ENCODE data around the gene CPNE9.
A peak's percentile ranks its signal among the peaks of the same experiment; 100 is the strongest.
"Not testable (repeated sequence)": the region's sequence is repeated elsewhere in the genome, so short reads cannot be mapped to it uniquely, and the experiment has no call there.

Gene CPNE9

DNA sequence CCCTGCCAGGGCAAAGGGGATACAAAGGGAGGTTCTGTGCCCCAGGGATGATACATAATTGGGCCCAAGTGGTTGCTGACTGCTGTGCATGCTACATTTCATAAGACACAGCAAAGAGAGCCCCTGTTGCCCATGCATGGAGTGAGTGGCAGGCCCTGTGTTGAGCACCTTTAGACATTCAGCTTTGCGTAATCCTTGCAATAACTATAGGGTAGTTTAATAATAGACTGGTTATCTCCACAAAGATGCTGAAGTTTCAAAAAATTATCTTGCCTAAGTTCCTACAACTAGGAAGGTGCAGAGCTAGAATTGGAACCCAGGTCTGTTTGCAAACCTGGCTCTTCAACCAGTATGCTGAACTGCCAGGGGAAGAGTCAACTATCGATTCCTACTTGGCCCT is 44.4 kb downstream of the CPNE9 start:
- DNase-seq (ENCODE audit: low spot score) = no peak

DNA sequence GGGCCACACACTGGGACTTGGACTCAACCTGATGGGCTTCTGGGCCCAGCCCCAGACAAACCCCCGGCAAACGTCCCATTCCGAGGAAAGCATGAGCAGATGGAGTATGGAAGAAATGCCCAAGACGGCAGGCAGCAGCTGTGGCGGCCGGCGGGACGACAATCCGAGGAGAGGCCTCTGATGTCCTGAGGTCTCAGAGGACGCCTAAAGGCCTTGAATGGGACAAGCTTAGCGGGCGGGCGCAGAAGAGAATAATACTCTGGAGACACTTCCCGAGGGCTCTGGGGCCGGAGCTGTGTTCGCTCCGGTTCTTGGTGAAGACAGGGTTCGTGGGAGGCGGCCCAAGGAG is 45.6 kb downstream of the CPNE9 start:
- no peak for DNase-seq (ENCODE audit: low spot score)

DNA sequence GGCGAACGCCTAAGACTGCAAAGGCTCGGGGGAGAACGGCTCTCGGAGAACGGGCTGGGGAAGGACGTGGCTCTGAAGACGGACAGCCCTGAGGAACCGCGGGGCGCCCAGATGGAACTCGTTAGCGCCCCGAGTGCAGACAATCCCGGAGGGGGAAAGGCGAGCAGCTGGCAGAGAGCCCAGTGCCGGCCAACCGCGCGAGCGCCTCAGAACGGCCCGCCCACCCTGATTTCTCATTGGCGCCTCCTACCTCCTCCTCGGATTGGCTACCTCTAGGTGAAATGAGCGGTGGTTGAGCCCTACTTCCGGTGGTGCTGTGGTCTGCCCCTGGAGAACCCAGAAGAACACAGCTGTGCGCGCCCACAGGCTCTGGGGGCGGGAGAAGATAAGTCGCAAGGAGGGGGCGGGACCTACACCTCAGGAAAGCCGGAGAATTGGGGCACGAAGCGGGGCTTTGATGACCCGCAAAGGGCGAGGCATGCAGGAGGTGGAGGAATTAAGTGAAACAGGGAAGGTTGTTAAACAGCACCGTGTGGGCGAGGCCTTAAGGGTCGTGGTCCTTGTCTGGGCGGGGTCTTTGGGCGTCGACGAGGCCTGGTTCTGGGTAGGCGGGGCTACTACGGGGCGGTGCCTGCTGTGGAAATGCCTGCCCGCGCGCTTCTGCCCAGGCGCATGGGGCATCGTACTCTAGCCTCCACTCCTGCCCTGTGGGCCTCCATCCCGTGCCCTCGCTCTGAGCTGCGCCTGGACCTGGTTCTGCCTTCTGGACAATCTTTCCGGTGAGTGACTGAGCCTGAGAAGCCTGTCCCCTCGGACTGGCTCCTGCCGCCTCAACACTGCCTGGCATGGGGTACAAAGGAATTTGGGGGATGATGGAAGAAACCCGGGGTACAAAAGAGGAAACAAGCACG is 46.3 kb downstream of the CPNE9 start, which contains the start of gene OGG1:
Gene OGG1 (plus strand): TSS at position 308 of the 911 bp plus-strand sequence. CDS start 335 bp downstream, at position 643.
- peak; percentile 97 for DNase-seq (ENCODE audit: low spot score)

- DNase-seq (ENCODE audit: low spot score) = no peak
Measured at GRCh38 chr3:9750556-9751411, 47.2 kb downstream of the CPNE9 start.

DNA sequence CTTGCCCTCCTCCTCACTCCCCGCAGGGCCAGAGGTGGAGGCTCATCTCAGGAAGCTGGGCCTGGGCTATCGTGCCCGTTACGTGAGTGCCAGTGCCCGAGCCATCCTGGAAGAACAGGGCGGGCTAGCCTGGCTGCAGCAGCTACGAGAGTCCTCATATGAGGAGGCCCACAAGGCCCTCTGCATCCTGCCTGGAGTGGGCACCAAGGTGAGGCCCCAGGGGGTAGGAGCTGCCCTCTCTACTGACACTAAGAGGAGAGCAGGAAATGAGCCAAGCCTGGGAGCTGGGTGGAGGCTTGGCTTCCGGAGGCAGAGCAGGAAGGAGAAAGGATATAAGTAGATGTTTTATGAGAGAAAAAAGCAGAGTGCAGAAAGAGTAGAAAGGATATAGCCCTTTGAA is 51.0 kb downstream of the CPNE9 start:
- no peak for DNase-seq (ENCODE audit: low spot score)

DNA sequence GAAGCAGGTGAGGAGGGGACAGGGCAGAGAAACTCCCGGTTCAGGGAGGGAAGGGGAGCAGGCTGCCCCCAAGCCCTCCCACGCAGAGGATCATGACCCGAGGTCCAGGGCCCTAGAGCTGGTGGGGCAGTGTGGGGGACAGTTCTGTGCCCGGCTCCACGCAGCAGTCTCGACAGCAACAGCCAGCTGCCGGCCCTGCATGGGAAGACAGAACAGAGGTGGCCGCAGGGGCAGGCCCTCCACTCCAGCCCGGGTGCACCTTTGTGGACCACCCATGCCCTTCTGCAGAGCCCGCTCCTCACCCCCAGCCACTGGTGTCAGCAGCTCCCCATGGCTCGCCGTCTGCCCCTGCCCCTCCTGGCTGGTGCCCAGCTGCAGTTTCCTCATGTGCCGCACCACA is 53.8 kb downstream of the CPNE9 start:
- no peak for DNase-seq (ENCODE audit: low spot score)

DNA sequence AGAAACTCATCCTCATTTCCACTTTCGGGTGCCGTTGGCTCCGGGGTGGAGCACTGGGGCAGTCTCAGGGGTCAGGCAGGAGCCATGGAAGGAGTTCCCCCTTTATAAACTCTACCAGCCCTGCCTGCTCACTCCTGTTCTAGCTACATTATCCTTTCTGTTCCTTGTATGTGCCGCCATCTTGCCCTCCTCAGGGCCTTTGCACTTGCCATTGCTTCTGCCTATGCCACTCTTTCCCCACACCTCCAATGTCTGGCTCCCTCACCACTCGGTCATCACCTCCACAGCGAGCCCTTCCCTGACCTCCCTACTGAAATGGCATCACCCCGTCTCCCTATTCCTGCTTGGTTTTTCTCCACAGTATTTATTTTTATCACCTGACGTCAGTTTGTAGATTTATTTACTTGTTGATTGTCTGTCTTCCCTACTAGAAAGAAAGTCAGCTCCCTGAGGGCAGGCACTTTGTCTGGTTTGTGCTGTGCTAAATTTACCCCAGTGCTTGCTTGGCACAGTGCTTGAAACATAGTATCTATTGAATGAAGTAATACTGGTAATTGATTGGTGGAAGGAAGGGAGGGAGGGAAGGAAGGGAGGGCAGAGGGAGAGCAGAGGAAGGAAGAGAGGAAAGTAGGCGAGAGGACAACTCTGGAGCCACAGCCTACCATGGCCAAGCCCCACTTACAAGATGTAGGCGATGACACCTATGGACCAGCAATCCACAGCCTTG is 57.3 kb downstream of the CPNE9 start:
- no peak for DNase-seq (ENCODE audit: low spot score)

GRCh38 chr3:9761919-9762318 is 58.3 kb downstream of the CPNE9 start:
- no peak for DNase-seq (ENCODE audit: low spot score)

GRCh38 chr3:9762871-9763270 is 59.2 kb downstream of the CPNE9 start:
- no peak for DNase-seq (ENCODE audit: low spot score)

- DNase-seq (ENCODE audit: low spot score) = no peak
Measured at GRCh38 chr3:9765865-9766264, 62.2 kb downstream of the CPNE9 start.

DNA sequence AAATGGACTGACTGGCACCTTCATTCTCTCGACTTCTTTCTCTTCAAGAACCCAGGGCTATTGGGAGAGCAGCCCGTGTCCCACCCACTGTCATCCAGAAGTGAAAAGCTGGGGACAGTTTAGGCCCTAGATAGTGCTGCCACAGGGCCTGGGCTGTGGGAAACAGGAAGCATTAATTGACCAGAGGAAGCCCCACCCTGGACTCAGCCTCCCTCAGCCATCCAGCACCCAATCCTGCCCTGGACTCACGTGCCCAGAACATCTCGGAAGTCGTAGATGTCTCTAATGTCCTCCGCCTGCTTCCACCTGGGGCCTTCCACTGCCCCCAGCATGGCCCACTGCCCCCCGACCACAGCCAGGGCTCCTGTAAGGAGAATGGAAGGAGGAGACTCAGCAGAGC is 63.8 kb downstream of the CPNE9 start:
- no peak for DNase-seq (ENCODE audit: low spot score)

GRCh38 chr3:9768141-9768775 is 64.6 kb downstream of the CPNE9 start:
- no peak for DNase-seq (ENCODE audit: low spot score)

DNA sequence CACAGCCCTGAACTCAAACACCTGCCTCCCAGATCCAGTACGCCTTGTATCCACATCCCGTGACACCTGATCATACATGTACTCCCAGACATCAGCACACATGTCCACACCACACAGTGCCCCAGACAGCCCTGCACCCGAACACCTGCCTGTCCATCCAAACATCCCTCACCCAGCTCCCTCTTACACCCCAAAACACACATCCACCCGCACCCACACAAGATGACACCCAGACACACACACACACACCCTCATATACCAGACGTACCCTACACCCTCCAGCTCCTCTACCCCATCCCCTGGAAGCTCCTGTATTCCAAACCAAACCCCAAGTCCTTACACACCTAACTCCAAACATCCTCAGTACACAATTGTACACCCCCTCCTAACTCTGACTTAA is 65.4 kb downstream of the CPNE9 start:
- DNase-seq (ENCODE audit: low spot score) = no peak

- peak; percentile 75 for DNase-seq (ENCODE audit: low spot score)
Measured at GRCh38 chr3:9769426-9770275, 66.0 kb downstream of the CPNE9 start, which contains the start of gene CAMK1. CAMK1 (minus strand) TSS chr3:9769947; CDS start chr3:9767749, 2,198 bp downstream.

- peak; percentile 73 for DNase-seq (ENCODE audit: low spot score)
Measured at GRCh38 chr3:9770276-9770812, 66.7 kb downstream of the CPNE9 start.

GRCh38 chr3:9771007-9771406 is 67.4 kb downstream of the CPNE9 start:
- not testable (repeated sequence) for DNase-seq (ENCODE audit: low spot score)

DNA sequence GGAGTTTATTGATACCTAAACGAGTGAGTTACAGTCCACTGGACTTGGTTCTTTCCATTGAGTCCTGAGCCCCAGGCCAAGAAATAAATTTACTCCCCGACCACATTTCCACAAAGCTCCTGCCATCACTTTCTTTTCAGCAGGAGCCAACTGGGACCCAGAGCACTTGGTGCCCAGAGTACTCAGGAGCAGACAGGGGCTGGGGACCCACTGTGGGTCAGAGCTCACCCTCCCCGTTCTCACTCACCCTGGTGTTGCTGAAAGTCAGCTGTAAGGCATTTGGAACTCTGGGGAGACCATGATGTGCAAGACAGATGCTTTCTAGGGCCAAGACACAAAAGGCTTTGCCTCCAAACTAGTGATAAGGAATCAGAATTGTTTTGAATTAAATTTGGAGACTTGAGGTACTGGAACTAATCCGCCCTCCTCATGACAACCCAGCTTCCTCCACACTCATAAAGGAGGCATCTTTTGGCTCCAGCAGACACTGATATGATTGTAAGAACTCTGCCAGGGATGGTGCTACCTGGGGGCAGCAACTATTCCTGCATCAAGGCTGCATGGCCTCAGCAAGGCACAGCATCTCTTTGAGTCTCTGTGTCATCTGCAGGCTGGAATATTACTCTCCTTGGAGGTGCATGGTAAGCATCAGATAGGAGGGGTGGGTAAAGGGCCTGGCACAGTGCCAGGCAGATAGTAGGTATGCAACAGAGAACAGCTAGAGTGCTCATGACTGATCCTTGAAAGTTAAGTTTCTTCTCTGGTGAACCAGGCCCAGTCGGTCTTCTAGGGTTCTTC is 73.5 kb downstream of the CPNE9 start:
- no peak for DNase-seq (ENCODE audit: low spot score)

- peak; percentile 58 for DNase-seq (ENCODE audit: low spot score)
Measured at GRCh38 chr3:9777694-9778021, 74.0 kb downstream of the CPNE9 start.

GRCh38 chr3:9778143-9779074 is 74.8 kb downstream of the CPNE9 start:
- peak; percentile 77 for DNase-seq (ENCODE audit: low spot score)

All from putamen (tissue), 1 donor.